Spleen (tissue), 11 donors: ENCODE measurements around the gene SLC4A7. TPM values are rescaled to one million over a fixed set of nuclear protein-coding genes. Genes with fewer than 3 reads are reported as not detected.

ENCODE experiments used
- DNase-seq: peaks from one replicate; pipeline ENCODE4 v3.0.0-alpha.2; 2020
- H3K27ac ChIP-seq, 8 donors: fragments of 200-600 bp; sonication (generic) in 7 of 8; 1 replicate in 4 of 8; 2 replicates in 4 of 8; pipeline versions ENCODE4 v1.5.0 to v1.8.0; 2016 to 2021; ENCODE audit warnings: inconsistent platforms in 4 of 8, mild to moderate bottlenecking in 4 of 8, moderate library complexity in 1 of 8
- H3K27me3 ChIP-seq, 7 donors: fragments of 200-600 bp; sonication (generic) in 6 of 7; replicated peaks in 1 of 7; 1 replicate in 4 of 7; 2 replicates in 3 of 7; pipeline versions ENCODE4 v1.5.0 to v1.8.0; 2016 to 2021; ENCODE audit warnings: inconsistent platforms in 3 of 7, mild to moderate bottlenecking in 1 of 7
- H3K36me3 ChIP-seq, 6 donors: fragments of 200-600 bp; sonication (generic) in 5 of 6; 1 replicate in 4 of 6; 2 replicates in 2 of 6; pipeline versions ENCODE4 v1.5.0 to v1.8.0; 2016 to 2021; ENCODE audit warnings: inconsistent platforms in 2 of 6
- H3K4me1 ChIP-seq, 6 donors: fragments of 200-600 bp; sonication (generic) in 5 of 6; 1 replicate in 3 of 6; 2 replicates in 3 of 6; pipeline versions ENCODE4 v1.5.0 to v1.8.0; 2016 to 2021; ENCODE audit warnings: inconsistent platforms in 3 of 6
- H3K4me3 ChIP-seq, 8 donors: fragments of 200-600 bp; sonication (generic) in 7 of 8; 1 replicate in 4 of 8; 2 replicates in 4 of 8; pipeline versions ENCODE4 v1.5.0 to v1.8.0; 2016 to 2021; ENCODE audit warnings: inconsistent platforms in 4 of 8, mild to moderate bottlenecking in 4 of 8, moderate library complexity in 2 of 8
- H3K9me3 ChIP-seq, 8 donors: fragments of 200-600 bp; sonication (generic) in 7 of 8; 1 replicate in 4 of 8; 2 replicates in 4 of 8; pipeline versions ENCODE4 v1.5.0 to v1.8.0; 2016 to 2021; ENCODE audit warnings: inconsistent platforms in 4 of 8
- CTCF ChIP-seq, 11 experiments: fragments of 200-600 bp in 7 of 11; fragments of 450-650 bp in 4 of 11; sonication (generic) in 4 of 11; IDR thresholded peaks in 8 of 11; conservative IDR thresholded peaks in 3 of 11; 1 replicate in 7 of 11; 2 replicates in 4 of 11; pipeline versions ENCODE4 v1.4.0 to v1.8.0; 2016 to 2021; ENCODE audit warnings: antibody characterized with exemption in 11 of 11, inconsistent platforms in 4 of 11, mild to moderate bottlenecking in 1 of 11
- POLR2A ChIP-seq, 3 donors: fragments of 450-650 bp; IDR thresholded peaks; one replicate each; pipeline ENCODE4 v1.5.1; 2017; ENCODE audit warnings: antibody characterized with exemption in 3 of 3, mild to moderate bottlenecking in 1 of 3
- POLR2AphosphoS5 ChIP-seq, 3 donors: sonication (generic); formaldehyde crosslinking; IDR thresholded peaks; one replicate each; pipeline ENCODE4 v1.5.1; 2017; ENCODE audit warnings: antibody characterized with exemption in 3 of 3
- WGBS, 5 donors: extraction: QIAGEN DNeasy Blood & Tissue Kit in 3 of 5; methylation state at CpG; one replicate each; pipeline versions ENCODE4 v1.1.5 to v1.1.7; 2013 to 2018; 5-methylcytosine and 5-hydroxymethylcytosine counted together
- intact Hi-C: fragments of 100-400 bp; cut with DNase I; formaldehyde crosslinking; loops from one replicate; pipeline ENCODE4 v1.15.0; 2023; ENCODE audit warnings: low total_unique reads
- polyA plus RNA-seq, 3 donors: library from polyadenylated mRNA; stranded (reverse); fragments of 200-250 nt; gene quantifications; one replicate each; pipeline ENCODE4 v1.2.1, GENCODE V29; 2013
- total RNA-seq, 7 donors: library from RNA; depleted of rRNA in 3 of 7; stranded (reverse); fragments of >200 nt in 3 of 7; fragmentation: NEBNext Ultra II Directional in 4 of 7; extraction: Animal tissue kit (Norgen Biotek cat#: 25700) in 4 of 7; gene quantifications; one replicate each; pipeline versions ENCODE4 v1.1.0 to v1.2.1, GENCODE V29; 2016 to 2021
- donor health status: healthy with polysubstance abuse.
- donor health status: DM: no; HTN: no; CAD: no; lungs with moderate emphysema.
- donor health status: DM: no; HTN: no; CAD: no.
- donor health status: Bipolar disorder and iron deficiency.
- donor health status: healthy.
- donor health status: DM: no; HTN: no; CAD: no.
- donor health status: DM: yes; HTN: yes; CAD: no.

SLC4A7 gene
- total and polyA plus RNA-seq, 10 donors = 5.7 to 62.3 (median 38.9) TPM

DNA sequence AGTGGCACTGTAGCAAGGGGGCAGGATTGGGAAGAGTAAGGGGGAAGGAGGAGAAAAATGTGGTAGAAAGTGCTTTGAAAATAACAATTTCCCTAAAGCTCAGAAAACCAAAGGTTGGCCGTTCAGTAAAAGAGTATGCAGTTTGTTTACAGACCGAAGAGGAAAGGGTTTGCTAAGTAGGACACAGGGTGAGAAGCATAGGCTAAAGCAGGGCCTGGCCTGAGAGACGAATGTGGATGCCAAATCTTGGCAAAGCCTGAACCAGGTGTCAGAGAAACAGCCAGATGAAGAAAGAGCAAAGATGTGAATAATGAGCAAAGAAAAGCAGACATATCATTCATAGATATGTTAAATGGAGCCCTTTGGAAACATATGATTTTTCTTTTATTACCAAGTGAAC, 132.1 kb downstream of the SLC4A7 start:
- no peak for TF ChIP-seq CTCF (IDR thresholded peaks at IDR 0.05 in 8 of 11, conservative IDR thresholded peaks at IDR 0.05 in 3 of 11)
- no peak for TF ChIP-seq POLR2A (IDR thresholded peaks at IDR 0.05)
- no peak for TF ChIP-seq POLR2AphosphoS5 (IDR thresholded peaks at IDR 0.05)
- no peaks in the 10 kb centered on the region for H3K27me3 ChIP-seq
- no peak overlapping the region for H3K4me3 ChIP-seq
- H3K4me1 ChIP-seq = peaks cover 0 to 17% (median 0%) of the 10 kb centered on the region in 6 donors
- no peaks in the 10 kb centered on the region for H3K36me3 ChIP-seq
- H3K27ac ChIP-seq = no peak overlapping the region
- intact Hi-C loops = no loop called here
- DNase-seq = no peak
- WGBS, 5 donors = 88 to 94% (median 90%) methylated on average over 3 of the region's 3 CpGs
- H3K9me3 ChIP-seq = no peaks in the 10 kb centered on the region

DNA sequence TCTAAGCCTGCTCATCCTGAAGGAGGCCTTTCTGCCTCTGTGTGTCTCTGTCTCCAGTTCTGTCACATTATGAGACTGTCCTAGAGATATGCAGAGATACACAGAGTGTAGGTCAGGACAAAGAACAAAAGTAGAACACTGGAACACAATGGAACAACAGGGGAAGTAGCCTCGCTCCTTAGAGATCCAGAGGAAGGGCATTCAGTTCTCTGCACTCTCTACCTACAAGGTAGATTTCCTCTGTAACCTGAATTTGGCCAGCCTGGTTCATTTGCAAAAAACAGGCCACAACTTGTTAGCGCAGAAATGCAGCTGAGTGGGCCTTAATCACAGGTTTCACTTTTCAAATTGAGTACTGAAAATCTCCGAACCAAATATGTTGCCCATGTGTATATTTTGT, 134.4 kb downstream of the SLC4A7 start:
- Histone ChIP-seq H3K27ac (peak overlapping the region in 1 of 8 donors; percentile 14), H3K4me1 (peaks cover 0 to 17% (median 0%) of the 10 kb centered on the region in 6 donors), H3K4me3 (no peak overlapping the region), H3K27me3 (no peaks in the 10 kb centered on the region), H3K9me3 (no peaks in the 10 kb centered on the region), H3K36me3 (no peaks in the 10 kb centered on the region)
- intact Hi-C loops = no loop called here
- no peak for DNase-seq
- TF ChIP-seq POLR2A (IDR thresholded peaks at IDR 0.05) (no peak), POLR2AphosphoS5 (IDR thresholded peaks at IDR 0.05) (no peak), CTCF (IDR thresholded peaks at IDR 0.05 in 8 of 11, conservative IDR thresholded peaks at IDR 0.05 in 3 of 11) (no peak)
- WGBS, 5 donors = 72 to 85% (median 80%) methylated on average over 3 of the region's 3 CpGs

DNA sequence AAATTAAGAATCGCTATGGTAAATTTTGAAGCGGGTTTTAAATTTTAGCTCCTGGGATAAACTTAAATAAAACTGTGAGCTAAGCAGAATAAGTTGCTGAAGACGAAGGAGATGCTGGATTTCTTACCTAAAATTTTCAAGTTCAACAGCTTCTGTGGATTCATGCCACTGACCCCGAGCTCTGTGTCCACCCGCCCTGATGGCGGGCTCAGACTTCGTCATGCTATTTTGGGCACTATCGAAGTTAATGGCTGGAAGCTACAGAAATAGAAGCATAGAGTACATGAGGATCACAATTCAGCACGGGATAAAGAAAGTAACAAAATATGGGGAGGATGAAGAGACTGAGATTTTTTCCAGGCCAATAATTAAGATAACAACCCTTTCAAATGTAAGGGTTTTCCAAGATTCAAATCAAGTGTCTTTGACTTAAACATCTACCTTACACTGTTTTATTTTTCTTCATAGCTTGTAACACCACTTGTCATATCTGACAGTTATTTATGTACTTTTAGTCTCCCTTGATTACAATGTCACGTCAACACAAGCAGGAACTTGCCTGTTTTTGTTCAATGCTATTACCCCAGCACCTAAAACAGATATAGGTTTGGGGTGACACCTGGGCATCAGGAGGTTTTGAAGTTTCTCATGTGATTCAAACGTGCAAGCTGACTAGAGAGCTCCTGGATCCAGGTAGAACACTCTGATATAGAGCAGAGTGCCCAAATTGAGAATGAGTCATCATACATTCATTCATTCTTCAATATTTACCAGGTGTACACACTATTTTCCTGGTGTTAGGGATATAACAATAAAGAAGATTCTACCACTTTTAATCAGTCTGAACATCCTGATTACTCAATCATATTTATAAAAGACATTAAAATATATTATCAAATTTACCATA, 138.0 kb downstream of the SLC4A7 start:
- H3K36me3 ChIP-seq = no peaks in the 10 kb centered on the region
- intact Hi-C loops = no loop called here
- H3K27ac ChIP-seq = no peak overlapping the region
- no peak overlapping the region for H3K4me3 ChIP-seq
- DNase-seq = no peak
- H3K9me3 ChIP-seq = no peaks in the 10 kb centered on the region
- no peak for TF ChIP-seq POLR2A (IDR thresholded peaks at IDR 0.05)
- TF ChIP-seq POLR2AphosphoS5 (IDR thresholded peaks at IDR 0.05) = no peak
- TF ChIP-seq CTCF (IDR thresholded peaks at IDR 0.05 in 8 of 11, conservative IDR thresholded peaks at IDR 0.05 in 3 of 11) = no peak
- H3K4me1 ChIP-seq = peaks cover 0 to 10% (median 0%) of the 10 kb centered on the region in 6 donors
- no peaks in the 10 kb centered on the region for H3K27me3 ChIP-seq
- 82 to 88% (median 86%) methylated on average over 11 of the region's 11 CpGs for WGBS, 5 donors

DNA sequence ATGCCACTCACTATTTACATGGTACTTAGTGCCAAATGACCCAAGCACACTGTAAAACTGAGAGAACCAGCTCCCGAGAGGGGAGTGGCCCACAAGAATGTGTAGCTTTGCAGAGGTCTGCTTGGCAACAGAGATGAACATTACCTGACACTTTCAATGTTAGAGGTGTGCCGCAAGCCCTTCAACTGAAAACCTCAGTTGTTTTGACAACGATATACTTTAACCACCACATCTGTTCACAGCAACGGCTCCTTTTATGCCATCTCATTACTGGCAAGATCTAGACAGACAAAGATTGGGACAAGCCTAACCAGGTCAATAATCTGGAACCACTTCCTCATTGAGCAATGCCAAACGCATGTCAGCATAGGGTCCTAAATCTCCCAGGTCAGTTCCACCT, 138.7 kb downstream of the SLC4A7 start:
- H3K36me3 ChIP-seq = no peaks in the 10 kb centered on the region
- H3K4me1 ChIP-seq = peaks cover 0 to 10% (median 0%) of the 10 kb centered on the region in 6 donors
- no peaks in the 10 kb centered on the region for H3K9me3 ChIP-seq
- H3K4me3 ChIP-seq = no peak overlapping the region
- no peak overlapping the region for H3K27ac ChIP-seq
- intact Hi-C loops = no loop called here
- DNase-seq = no peak
- TF ChIP-seq CTCF (IDR thresholded peaks at IDR 0.05 in 8 of 11, conservative IDR thresholded peaks at IDR 0.05 in 3 of 11) (no peak), POLR2AphosphoS5 (IDR thresholded peaks at IDR 0.05) (no peak), POLR2A (IDR thresholded peaks at IDR 0.05) (no peak)
- no peaks in the 10 kb centered on the region for H3K27me3 ChIP-seq
- 30 to 50% (median 41%) methylated on average over 5 of the region's 5 CpGs for WGBS, 5 donors
